Urinary bladder (tissue), 4 donors: Measurements from ENCODE around the gene SELENOO. TPM values are rescaled to one million over a fixed set of nuclear protein-coding genes. Genes with fewer than 3 reads are reported as not detected.

Experiments
- DNase-seq: peaks from one replicate; pipeline ENCODE4 v3.0.0-alpha.2; 2015; ENCODE audit errors: extremely low spot score
- H3K27ac ChIP-seq: one replicate; pipeline ENCODE4 v1.5.1; 2013; ENCODE audit warnings: low read depth, mild to moderate bottlenecking, moderate library complexity
- H3K36me3 ChIP-seq: one replicate; pipeline ENCODE4 v1.6.1; 2013; ENCODE audit warnings: mild to moderate bottlenecking, moderate library complexity; ENCODE audit not compliant: insufficient read depth
- H3K4me1 ChIP-seq: one replicate; pipeline ENCODE4 v1.6.1; 2013; ENCODE audit warnings: mild to moderate bottlenecking, moderate library complexity; ENCODE audit not compliant: insufficient read depth
- H3K4me3 ChIP-seq: one replicate; pipeline ENCODE4 v1.5.1; 2013; ENCODE audit warnings: low read depth, low read length
- WGBS: extraction: QIAGEN DNeasy Blood & Tissue Kit; methylation state at CpG from one replicate; pipeline ENCODE4 v1.1.7; 2013; 5-methylcytosine and 5-hydroxymethylcytosine counted together
- polyA plus RNA-seq: library from polyadenylated mRNA; stranded (reverse); fragments of 200-250 nt; gene quantifications from one replicate; pipeline ENCODE4 v1.2.3, GENCODE V29; 2013
- total RNA-seq: library from RNA; depleted of rRNA; stranded (reverse); fragments of >200 nt; gene quantifications from one replicate; pipeline ENCODE4 v1.2.3, GENCODE V29; 2014
- donor health status: healthy with polysubstance abuse.
- donor health status: healthy.

Gene SELENOO
- total and polyA plus RNA-seq, 2 donors, result 9.5 to 23.0 TPM

GRCh38 chr22:50176850-50177536, 23.8 kb upstream of the SELENOO start:
- 97% methylated on average over 76 of the region's 76 CpGs for WGBS
- no peak overlapping the region for H3K4me3 ChIP-seq
- no peaks in the 10 kb centered on the region for H3K36me3 ChIP-seq
- H3K4me1 ChIP-seq, result no peaks in the 10 kb centered on the region
- no peak for DNase-seq
- no peak overlapping the region for H3K27ac ChIP-seq

GRCh38 chr22:50177537-50178470, 23.0 kb upstream of the SELENOO start:
- 70% methylated on average over 98 of the region's 98 CpGs for WGBS

GRCh38 chr22:50178471-50178864, 22.3 kb upstream of the SELENOO start:
- no peak for DNase-seq
- no peaks in the 10 kb centered on the region for H3K36me3 ChIP-seq
- 54% methylated on average over 22 of the region's 22 CpGs for WGBS

More at GRCh38 chr22:50177537-50178470, 23.0 kb upstream of the SELENOO start:
- Histone ChIP-seq H3K4me1 (no peaks in the 10 kb centered on the region), H3K4me3 (no peak overlapping the region), H3K36me3 (no peaks in the 10 kb centered on the region), H3K27ac (no peak overlapping the region)
- no peak for DNase-seq

GRCh38 chr22:50178871-50179869, 21.6 kb upstream of the SELENOO start:
- WGBS, result 85% methylated on average over 64 of the region's 64 CpGs
- no peak overlapping the region for H3K27ac ChIP-seq
- H3K36me3 ChIP-seq, result no peaks in the 10 kb centered on the region
- no peak for DNase-seq
- H3K4me3 ChIP-seq, result no peak overlapping the region
- H3K4me1 ChIP-seq, result no peaks in the 10 kb centered on the region

More at GRCh38 chr22:50178471-50178864, 22.3 kb upstream of the SELENOO start:
- no peak overlapping the region for H3K4me3 ChIP-seq
- H3K4me1 ChIP-seq, result no peaks in the 10 kb centered on the region
- no peak overlapping the region for H3K27ac ChIP-seq

DNA sequence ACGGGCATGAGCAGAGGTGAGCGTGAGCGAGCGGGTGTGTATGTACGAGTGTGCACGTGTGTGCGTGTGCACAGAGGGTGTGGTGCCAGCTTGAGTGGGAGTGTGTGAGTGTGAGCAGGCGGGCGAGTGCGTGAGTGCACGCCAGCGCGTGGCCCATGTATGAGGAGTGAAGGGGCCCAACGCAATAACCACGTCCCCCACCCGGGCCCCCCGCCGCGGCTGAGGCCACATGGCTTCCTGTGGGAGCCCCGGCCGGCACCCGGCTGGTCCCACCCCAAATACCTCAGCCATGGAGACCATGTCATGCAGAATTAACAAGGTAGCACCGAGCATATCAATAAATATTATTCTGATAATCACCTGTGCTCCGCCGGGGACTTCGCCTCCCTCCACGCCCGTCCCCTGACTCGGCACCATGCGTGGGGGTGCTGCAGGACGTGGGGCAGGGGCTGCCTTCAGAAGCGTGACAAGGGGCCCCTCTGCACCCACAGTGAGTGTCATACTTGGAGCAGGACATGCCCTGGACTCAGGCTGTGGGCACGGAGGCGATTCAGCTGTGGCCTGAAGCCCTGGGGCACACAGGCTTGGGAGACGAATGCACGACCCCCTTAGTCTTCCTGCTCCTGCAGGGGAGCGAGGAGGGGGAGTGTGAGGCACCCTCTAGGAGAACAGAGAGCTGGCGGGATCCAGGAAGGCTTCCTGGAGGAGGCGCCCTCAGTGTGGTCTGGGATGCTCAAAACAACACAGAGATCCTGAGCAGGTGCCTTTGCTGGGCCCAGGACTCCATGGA, 20.7 kb upstream of the SELENOO start:
- no peaks in the 10 kb centered on the region for H3K4me1 ChIP-seq
- H3K4me3 ChIP-seq, result no peak overlapping the region
- H3K36me3 ChIP-seq, result no peaks in the 10 kb centered on the region
- no peak overlapping the region for H3K27ac ChIP-seq
- 84% methylated on average over 39 of the region's 39 CpGs for WGBS
- DNase-seq, result no peak

DNA sequence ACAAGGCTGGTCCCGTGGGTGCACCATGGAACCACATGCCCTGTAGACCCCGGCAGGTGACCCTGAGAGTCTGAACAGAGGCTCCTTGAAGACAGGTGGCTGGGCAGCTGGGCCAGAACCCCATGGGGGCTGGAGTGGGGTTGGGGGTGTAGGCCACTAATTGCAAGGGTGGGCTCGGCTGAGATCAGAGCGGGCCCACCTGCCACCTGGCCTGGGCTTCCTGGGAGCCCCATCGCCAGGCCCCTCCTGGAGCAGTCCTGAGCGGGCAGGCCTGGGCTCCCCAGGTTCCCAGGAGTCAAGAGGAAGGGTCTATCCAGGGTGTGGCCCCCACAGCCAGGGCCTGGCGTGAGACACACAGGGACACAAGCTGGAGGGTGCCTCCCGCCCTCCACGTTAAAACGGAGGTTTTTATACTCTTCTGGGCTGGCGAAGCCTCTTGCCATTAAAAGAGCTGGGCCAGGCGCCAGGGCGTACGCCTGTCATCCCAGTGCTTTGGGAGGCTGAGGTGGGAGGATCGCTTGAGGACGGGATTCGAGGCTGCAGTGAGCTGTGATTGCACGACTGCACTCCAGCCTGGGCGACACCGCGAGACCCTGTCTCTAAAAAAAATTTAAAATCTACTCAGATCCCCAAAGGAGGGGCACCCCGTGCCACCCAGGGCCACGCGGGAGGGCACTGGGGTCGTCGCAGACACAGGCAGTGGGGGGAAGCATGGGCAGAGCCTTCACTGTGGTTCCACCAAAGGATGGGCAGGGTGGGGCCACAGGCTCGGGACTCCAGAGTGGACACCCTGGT, 19.9 kb upstream of the SELENOO start:
- Histone ChIP-seq H3K27ac (no peak overlapping the region), H3K36me3 (no peaks in the 10 kb centered on the region), H3K4me1 (no peaks in the 10 kb centered on the region), H3K4me3 (no peak overlapping the region)
- no peak for DNase-seq
- WGBS, result 92% methylated on average over 27 of the region's 27 CpGs

- H3K36me3 ChIP-seq, result no peaks in the 10 kb centered on the region
- H3K4me1 ChIP-seq, result no peaks in the 10 kb centered on the region
- DNase-seq, result no peak
- 81% methylated on average over 31 of the region's 31 CpGs for WGBS
- no peak overlapping the region for H3K4me3 ChIP-seq
- H3K27ac ChIP-seq, result no peak overlapping the region
These were observed 18.4 kb upstream of the SELENOO start for GRCh38 chr22:50182176-50183081.

DNA sequence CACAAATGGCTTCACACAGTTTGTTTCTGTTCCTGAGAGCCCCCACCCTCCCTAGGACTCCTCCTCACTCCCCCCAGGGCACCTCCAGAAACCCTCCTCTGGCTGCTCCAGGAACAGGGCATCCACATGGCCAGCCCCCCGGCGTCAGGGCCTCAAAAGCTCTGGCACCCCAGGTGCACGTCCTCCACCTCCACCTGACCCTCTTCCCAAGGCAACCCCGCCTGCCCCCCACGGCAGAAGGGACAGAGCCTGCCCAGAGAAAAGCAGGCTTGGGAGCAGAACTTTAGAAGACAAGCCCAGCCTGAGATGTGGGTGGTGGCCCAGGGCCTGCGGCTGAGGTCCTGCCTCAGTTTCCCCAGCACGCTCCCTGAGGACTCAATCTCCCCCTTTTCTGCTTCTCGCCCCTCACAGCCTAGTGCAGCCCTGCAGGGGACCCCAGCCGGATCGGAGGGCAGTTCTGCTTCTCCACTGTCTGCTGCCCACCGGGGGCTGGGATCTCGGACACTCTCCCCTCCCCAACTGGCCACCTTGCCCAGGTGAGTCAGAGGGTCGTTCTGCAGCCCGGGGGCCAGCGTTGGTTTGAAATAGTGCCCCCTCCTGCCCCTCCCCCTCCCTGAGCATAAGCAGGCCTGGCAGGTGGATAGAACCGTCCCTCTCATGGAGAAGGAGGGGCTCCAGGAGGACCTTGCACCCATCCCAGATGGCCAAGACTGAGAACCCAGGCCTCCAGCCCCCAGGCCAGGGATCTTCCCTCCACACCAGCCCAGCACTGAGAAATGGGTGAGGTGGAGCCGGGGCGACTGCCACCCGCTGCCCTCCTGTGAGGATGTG, 17.5 kb upstream of the SELENOO start:
- no peak overlapping the region for H3K27ac ChIP-seq
- 83% methylated on average over 19 of the region's 19 CpGs for WGBS
- DNase-seq, result no peak

DNA sequence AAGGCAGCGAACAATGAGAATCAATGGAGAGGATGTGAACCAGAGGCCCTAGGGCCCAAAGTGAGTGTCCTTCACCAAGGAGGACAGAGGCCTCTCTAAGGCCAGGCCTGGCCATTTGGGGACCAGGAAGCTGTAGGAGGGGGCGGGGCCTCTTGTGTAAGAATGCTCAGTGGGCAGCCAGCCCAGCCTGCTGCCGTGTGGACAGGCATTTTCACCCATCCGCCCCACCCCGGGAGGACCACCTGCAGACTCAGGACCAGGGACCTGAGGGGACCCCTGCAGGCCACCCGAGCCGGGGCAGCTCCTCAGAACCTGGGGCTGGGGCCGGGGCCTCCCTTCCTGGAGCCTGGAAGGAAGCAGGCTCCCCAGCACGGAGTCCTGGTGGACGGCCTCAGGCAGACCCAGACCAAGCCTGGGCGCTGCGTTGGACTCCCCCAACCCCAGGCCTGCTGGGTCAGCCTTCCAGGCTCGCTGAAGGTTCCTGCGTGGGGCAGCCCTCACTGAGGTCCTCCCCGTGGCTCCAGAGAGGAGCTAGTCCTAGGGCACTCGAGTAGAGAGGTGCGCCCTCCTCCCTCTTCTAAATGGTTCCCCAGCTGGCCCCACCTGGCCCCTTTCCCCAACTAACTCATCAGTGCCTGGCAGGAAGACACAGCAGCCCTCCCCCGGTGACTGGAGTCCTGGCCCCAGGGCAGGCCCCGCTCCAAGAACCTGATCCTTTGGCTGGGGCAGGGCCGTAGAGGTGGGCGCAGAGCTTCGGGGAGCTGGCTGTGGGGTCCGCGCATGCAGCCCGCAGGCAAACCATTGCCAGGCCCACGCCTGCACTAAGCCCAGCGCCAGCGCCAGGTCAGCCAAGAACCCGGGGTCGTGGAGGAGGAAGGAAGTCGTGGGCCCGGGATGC, 16.6 kb upstream of the SELENOO start:
- peaks cover 1% of the 10 kb centered on the region for H3K4me1 ChIP-seq
- peak overlapping the region; percentile 44 for H3K4me3 ChIP-seq
- DNase-seq, result no peak
- no peaks in the 10 kb centered on the region for H3K36me3 ChIP-seq
- 44% methylated on average over 32 of the region's 32 CpGs for WGBS
- no peak overlapping the region for H3K27ac ChIP-seq

More for the DNA sequence above, 17.5 kb upstream of the SELENOO start:
- Histone ChIP-seq H3K36me3 (no peaks in the 10 kb centered on the region), H3K4me1 (no peaks in the 10 kb centered on the region), H3K4me3 (no peak overlapping the region)

- no peak for DNase-seq
- peak overlapping the region; percentile 44 for H3K4me3 ChIP-seq
- no peak overlapping the region for H3K27ac ChIP-seq
- WGBS, result 13% methylated on average over 63 of the region's 63 CpGs
- H3K4me1 ChIP-seq, result peaks cover 6% of the 10 kb centered on the region
- H3K36me3 ChIP-seq, result no peaks in the 10 kb centered on the region
These were observed 15.9 kb upstream of the SELENOO start for GRCh38 chr22:50184902-50185374.
